Vagina (tissue), 2 donors: ENCODE results near the gene FA2H.

ENCODE experiments used
- CTCF ChIP-seq, 3 experiments: fragments of 450-650 bp in 2 of 3; fragments of 200-600 bp in 1 of 3; sonication (generic) in 1 of 3; IDR thresholded peaks; one replicate each; pipeline ENCODE4 v1.5.1; 2017 to 2019; ENCODE audit warnings: antibody characterized with exemption in 3 of 3, mild to moderate bottlenecking in 2 of 3, moderate library complexity in 2 of 3
- POLR2AphosphoS5 ChIP-seq, 2 donors: sonication (generic); formaldehyde crosslinking; IDR thresholded peaks; one replicate each; pipeline ENCODE4 v1.9.0; 2017; ENCODE audit warnings: antibody characterized with exemption in 2 of 2, mild to moderate bottlenecking in 2 of 2, low read depth in 1 of 2; ENCODE audit not compliant: insufficient read depth in 1 of 2

- TF ChIP-seq CTCF (IDR thresholded peaks at IDR 0.05) (no peak), POLR2AphosphoS5 (IDR thresholded peaks at IDR 0.05; ENCODE audit: insufficient read depth in 1 of 2, low read depth in 1 of 2) (no peak)
Observed at GRCh38 chr16:74711938-74712337, 62.7 kb downstream of the FA2H start.
